ENCODE measurements around the gene IYD.

The IYD gene

GRCh38 chr6:150430815-150431214 lies 62.0 kb downstream of the IYD start:
- no peak overlapping the region for H2AFZ ChIP-seq (ENCODE audit: low read length)
- H3K79me2 ChIP-seq (ENCODE audit: insufficient read depth, low read length): no peaks in the 10 kb centered on the region
- no peak overlapping the region for H3K9ac ChIP-seq (ENCODE audit: low read depth, low read length, poor library complexity, severe bottlenecking)
- no peak for TF ChIP-seq EZH2phosphoT487 (IDR thresholded peaks at IDR 0.05; ENCODE audit: borderline replicate concordance)
- TF ChIP-seq CTCF (conservative IDR thresholded peaks at IDR 0.05; ENCODE audit: low read length): no peak
- H3K9me3 ChIP-seq (ENCODE audit: insufficient read depth, low read depth, low read length): no peaks in the 10 kb centered on the region
- no peak overlapping the region for H3K4me3 ChIP-seq (ENCODE audit: low read length, poor library complexity, severe bottlenecking)
- H3K9me2 ChIP-seq (replicated peaks; ENCODE audit: low read depth, low read length): no peaks in the 10 kb centered on the region
- no peaks in the 10 kb centered on the region for H3F3A ChIP-seq (ENCODE audit: low read depth)
- H4K20me1 ChIP-seq (ENCODE audit: insufficient read depth, low read length, poor library complexity, severe bottlenecking): no peaks in the 10 kb centered on the region
- no peaks in the 10 kb centered on the region for H3K4me1 ChIP-seq (ENCODE audit: insufficient read depth, low read length, poor library complexity, severe bottlenecking)
- no peaks in the 10 kb centered on the region for H3K36me3 ChIP-seq (ENCODE audit: insufficient read depth, low read length)
- no peaks in the 10 kb centered on the region for H3K27me3 ChIP-seq (ENCODE audit: insufficient read depth, low read length, poor library complexity, severe bottlenecking)
- no peak overlapping the region for H3K4me2 ChIP-seq (ENCODE audit: low read depth, low read length, poor library complexity, severe bottlenecking)

GRCh38 chr6:150435360-150435759 lies 66.5 kb downstream of the IYD start:
- no peaks in the 10 kb centered on the region for H3K9me2 ChIP-seq (replicated peaks; ENCODE audit: low read depth, low read length)
- H3K4me2 ChIP-seq (ENCODE audit: low read depth, low read length, poor library complexity, severe bottlenecking): no peak overlapping the region
- no peaks in the 10 kb centered on the region for H3K9me3 ChIP-seq (ENCODE audit: insufficient read depth, low read depth, low read length)
- no peak overlapping the region for H3K4me3 ChIP-seq (ENCODE audit: low read length, poor library complexity, severe bottlenecking)
- no peaks in the 10 kb centered on the region for H3F3A ChIP-seq (ENCODE audit: low read depth)
- no peaks in the 10 kb centered on the region for H3K27me3 ChIP-seq (ENCODE audit: insufficient read depth, low read length, poor library complexity, severe bottlenecking)
- H4K20me1 ChIP-seq (ENCODE audit: insufficient read depth, low read length, poor library complexity, severe bottlenecking): no peaks in the 10 kb centered on the region
- no peaks in the 10 kb centered on the region for H3K79me2 ChIP-seq (ENCODE audit: insufficient read depth, low read length)
- H3K9ac ChIP-seq (ENCODE audit: low read depth, low read length, poor library complexity, severe bottlenecking): no peak overlapping the region
- no peak overlapping the region for H2AFZ ChIP-seq (ENCODE audit: low read length)
- H3K4me1 ChIP-seq (ENCODE audit: insufficient read depth, low read length, poor library complexity, severe bottlenecking): no peaks in the 10 kb centered on the region
- no peak for TF ChIP-seq CTCF (conservative IDR thresholded peaks at IDR 0.05; ENCODE audit: low read length)
- no peak for TF ChIP-seq EZH2phosphoT487 (IDR thresholded peaks at IDR 0.05; ENCODE audit: borderline replicate concordance)
- no peaks in the 10 kb centered on the region for H3K36me3 ChIP-seq (ENCODE audit: insufficient read depth, low read length)

- Histone ChIP-seq H3F3A (ENCODE audit: low read depth) (no peaks in the 10 kb centered on the region), H3K4me1 (ENCODE audit: insufficient read depth, low read length, poor library complexity, severe bottlenecking) (no peaks in the 10 kb centered on the region), H3K27me3 (ENCODE audit: insufficient read depth, low read length, poor library complexity, severe bottlenecking) (no peaks in the 10 kb centered on the region), H3K9ac (ENCODE audit: low read depth, low read length, poor library complexity, severe bottlenecking) (no peak overlapping the region), H4K20me1 (ENCODE audit: insufficient read depth, low read length, poor library complexity, severe bottlenecking) (no peaks in the 10 kb centered on the region), H3K4me2 (ENCODE audit: low read depth, low read length, poor library complexity, severe bottlenecking) (no peak overlapping the region), H3K36me3 (ENCODE audit: insufficient read depth, low read length) (no peaks in the 10 kb centered on the region), H3K9me3 (ENCODE audit: insufficient read depth, low read depth, low read length) (no peaks in the 10 kb centered on the region), H3K9me2 (replicated peaks; ENCODE audit: low read depth, low read length) (no peaks in the 10 kb centered on the region), H3K4me3 (ENCODE audit: low read length, poor library complexity, severe bottlenecking) (no peak overlapping the region), H2AFZ (ENCODE audit: low read length) (no peak overlapping the region), H3K79me2 (ENCODE audit: insufficient read depth, low read length) (no peaks in the 10 kb centered on the region)
- TF ChIP-seq EZH2phosphoT487 (IDR thresholded peaks at IDR 0.05; ENCODE audit: borderline replicate concordance) (no peak), CTCF (conservative IDR thresholded peaks at IDR 0.05; ENCODE audit: low read length) (no peak)
Measured at GRCh38 chr6:150435832-150436231, 67.0 kb downstream of the IYD start.

All from Loucy (cell line).